Measurements from ENCODE around the gene HOXB6. TPM values are rescaled to one million over a fixed set of nuclear protein-coding genes. Genes with fewer than 3 reads are reported as not detected.

The HOXB6 gene
- total RNA-seq, 1 donor from 2014 or later, result not detected

GRCh38 chr17:48550502-48551213 is 54.1 kb downstream of the HOXB6 start:
- H3K4me1 Mint-ChIP-seq, result no peaks in the 10 kb centered on the region
- H3F3A ChIP-seq (ENCODE audit: low read depth), result peaks cover 11% of the 10 kb centered on the region
- DNase-seq (ENCODE audit: low spot score), result peak; percentile 38
- TF ChIP-seq CTCF (IDR thresholded peaks at IDR 0.05) (no peak), EZH2phosphoT487 (IDR thresholded peaks at IDR 0.05) (peak; percentile 52), EZH2 (IDR thresholded peaks at IDR 0.05) (peak; percentile 84)
- no peak overlapping the region for H3K4me2 ChIP-seq
- H3K4me3 ChIP-seq, result no peak overlapping the region
- no peaks in the 10 kb centered on the region for H3K36me3 ChIP-seq
- H3K4me1 ChIP-seq, result no peaks in the 10 kb centered on the region
- H3K27me3 ChIP-seq, result peaks cover 100% of the 10 kb centered on the region
- no peaks in the 10 kb centered on the region for H3K9me3 ChIP-seq (ENCODE audit: low read depth)
- H3K36me3 Mint-ChIP-seq, result no peaks in the 10 kb centered on the region
- no peak overlapping the region for H3K9ac ChIP-seq
- peaks cover 7% of the 10 kb centered on the region for H3K9me3 Mint-ChIP-seq
- H3K79me2 ChIP-seq (ENCODE audit: low read depth), result no peaks in the 10 kb centered on the region
- H2AFZ ChIP-seq (replicated peaks), result no peak overlapping the region
- no peak overlapping the region for H3K4me3 Mint-ChIP-seq
- peaks cover 89% of the 10 kb centered on the region for H3K27me3 Mint-ChIP-seq (ENCODE audit: insufficient read depth, low read depth)
- no peak overlapping the region for H3K27ac ChIP-seq
- peaks cover 96% of the 10 kb centered on the region for H4K20me1 ChIP-seq (ENCODE audit: low read depth)
- no peak overlapping the region for H3K27ac Mint-ChIP-seq

DNA sequence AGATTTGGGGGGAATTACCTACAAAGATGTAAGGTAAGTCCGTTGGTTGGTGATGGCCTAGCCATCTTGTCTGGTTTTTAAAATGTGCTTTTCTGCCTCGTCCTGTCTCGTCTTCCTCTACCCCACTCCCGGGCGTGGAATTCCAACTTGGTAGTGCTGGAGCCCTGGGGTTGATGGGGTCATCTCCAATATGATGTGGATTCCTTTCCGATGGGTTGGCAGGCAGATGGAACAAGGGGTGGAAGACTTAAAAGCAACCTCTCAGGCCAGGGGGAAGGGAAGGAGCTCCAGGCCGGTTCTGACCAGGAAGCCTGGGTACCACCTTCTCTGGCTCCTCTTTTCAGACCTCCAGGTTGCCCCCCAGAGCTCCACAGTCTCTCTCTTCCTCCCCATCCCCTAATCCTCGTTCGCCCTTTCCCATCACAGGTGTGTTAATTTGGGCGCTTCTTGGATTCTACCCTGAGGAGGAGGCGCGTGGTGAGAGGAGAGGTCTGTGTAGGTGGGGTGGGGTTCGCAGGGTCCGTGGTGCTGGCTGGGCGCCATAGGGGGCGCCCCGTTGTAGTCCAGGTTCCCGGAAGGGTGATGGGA is 54.8 kb downstream of the HOXB6 start:
- no peak overlapping the region for H3K9ac ChIP-seq
- H3K79me2 ChIP-seq (ENCODE audit: low read depth), result no peaks in the 10 kb centered on the region
- Mint-ChIP-seq H3K4me1 (peaks cover 4% of the 10 kb centered on the region), H3K27ac (no peak overlapping the region), H3K4me3 (no peak overlapping the region), H3K27me3 (ENCODE audit: insufficient read depth, low read depth) (peaks cover 91% of the 10 kb centered on the region), H3K9me3 (peaks cover 7% of the 10 kb centered on the region), H3K36me3 (no peaks in the 10 kb centered on the region)
- DNase-seq (ENCODE audit: low spot score), result no peak
- H3F3A ChIP-seq (ENCODE audit: low read depth), result peaks cover 11% of the 10 kb centered on the region
- no peaks in the 10 kb centered on the region for H3K36me3 ChIP-seq
- no peak overlapping the region for H2AFZ ChIP-seq (replicated peaks)
- no peak overlapping the region for H3K4me3 ChIP-seq
- no peak overlapping the region for H3K27ac ChIP-seq
- no peaks in the 10 kb centered on the region for H3K9me3 ChIP-seq (ENCODE audit: low read depth)
- H3K27me3 ChIP-seq, result peaks cover 100% of the 10 kb centered on the region
- no peak overlapping the region for H3K4me2 ChIP-seq
- H4K20me1 ChIP-seq (ENCODE audit: low read depth), result peaks cover 98% of the 10 kb centered on the region
- H3K4me1 ChIP-seq, result no peaks in the 10 kb centered on the region
- peak; percentile 44 for TF ChIP-seq CTCF (IDR thresholded peaks at IDR 0.05)
- no peak for TF ChIP-seq EZH2 (IDR thresholded peaks at IDR 0.05)

DNA sequence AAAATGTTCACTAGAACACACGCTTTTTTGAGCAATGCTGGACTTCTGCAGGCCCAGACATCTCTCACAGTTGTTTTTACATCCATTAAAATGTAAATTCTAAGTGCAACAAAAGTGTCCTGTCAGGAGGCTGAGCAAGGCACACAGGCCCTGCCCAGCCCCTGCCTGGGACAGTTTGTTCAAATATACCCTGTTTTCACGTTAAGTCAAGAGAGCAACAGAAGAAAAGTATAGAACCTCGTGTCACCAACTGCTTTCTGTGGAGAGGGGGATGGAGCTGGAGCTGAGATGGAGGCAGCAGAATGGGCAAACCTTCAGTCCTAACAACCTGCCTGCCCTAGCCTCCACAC is 55.5 kb downstream of the HOXB6 start:
- H3K4me1 Mint-ChIP-seq, result peaks cover 4% of the 10 kb centered on the region
- H3K79me2 ChIP-seq (ENCODE audit: low read depth), result no peaks in the 10 kb centered on the region
- no peak overlapping the region for H3K4me3 ChIP-seq
- no peak for TF ChIP-seq EZH2 (IDR thresholded peaks at IDR 0.05)
- no peak for TF ChIP-seq EZH2phosphoT487 (IDR thresholded peaks at IDR 0.05)
- TF ChIP-seq CTCF (IDR thresholded peaks at IDR 0.05), result no peak
- H4K20me1 ChIP-seq (ENCODE audit: low read depth), result peaks cover 98% of the 10 kb centered on the region
- no peaks in the 10 kb centered on the region for H3K9me3 ChIP-seq (ENCODE audit: low read depth)
- DNase-seq (ENCODE audit: low spot score), result no peak
- H3K36me3 ChIP-seq, result no peaks in the 10 kb centered on the region
- no peaks in the 10 kb centered on the region for H3K36me3 Mint-ChIP-seq
- peaks cover 8% of the 10 kb centered on the region for H3F3A ChIP-seq (ENCODE audit: low read depth)
- H2AFZ ChIP-seq (replicated peaks), result no peak overlapping the region
- H3K9me3 Mint-ChIP-seq, result peaks cover 7% of the 10 kb centered on the region
- H3K9ac ChIP-seq, result no peak overlapping the region
- H3K4me2 ChIP-seq, result no peak overlapping the region
- no peak overlapping the region for H3K27ac Mint-ChIP-seq
- peaks cover 100% of the 10 kb centered on the region for H3K27me3 ChIP-seq
- no peak overlapping the region for H3K27ac ChIP-seq
- H3K4me3 Mint-ChIP-seq, result no peak overlapping the region
- H3K4me1 ChIP-seq, result no peaks in the 10 kb centered on the region
- peaks cover 91% of the 10 kb centered on the region for H3K27me3 Mint-ChIP-seq (ENCODE audit: insufficient read depth, low read depth)
